Smooth muscle cell (in vitro differentiated cells): Measurements from ENCODE around the gene RRAGA. TPM values are rescaled to one million over a fixed set of nuclear protein-coding genes. Genes with fewer than 3 reads are reported as not detected.

Experiments used
- DNase-seq: peaks from one replicate; lab custom pipeline; 2025; ENCODE audit not compliant: unreplicated experiment; lab: John Stamatoyannopoulos, UW
- H2AFZ ChIP-seq: fragments of 200-600 bp; sonication (generic); 2 replicates; pipeline ENCODE4 v1.6.0; 2016; ENCODE audit warnings: antibody characterized with exemption, low read depth, mild to moderate bottlenecking
- H3F3A ChIP-seq: fragments of 200-600 bp; sonication (generic); 2 replicates; pipeline ENCODE4 v1.6.0; 2017; ENCODE audit warnings: antibody characterized with exemption, low read depth
- H3K27ac ChIP-seq: fragments of 200-600 bp; sonication (generic); 2 replicates; pipeline ENCODE4 v1.5.1; 2016; ENCODE audit warnings: low read depth, mild to moderate bottlenecking
- H3K27me3 ChIP-seq: fragments of 200-600 bp; sonication (generic); 2 replicates; pipeline ENCODE4 v1.6.1; 2016; ENCODE audit warnings: low read depth, mild to moderate bottlenecking
- H3K36me3 ChIP-seq: fragments of 200-600 bp; sonication (generic); 2 replicates; pipeline ENCODE4 v1.5.1; 2016; ENCODE audit warnings: low read depth
- H3K4me1 ChIP-seq: fragments of 200-600 bp; sonication (generic); 2 replicates; pipeline ENCODE4 v1.5.1; 2016; ENCODE audit warnings: low read depth
- H3K4me2 ChIP-seq: fragments of 200-600 bp; sonication (generic); 2 replicates; pipeline ENCODE4 v1.6.0; 2016; ENCODE audit warnings: mild to moderate bottlenecking
- H3K4me3 ChIP-seq: fragments of 200-600 bp; sonication (generic); 2 replicates; pipeline ENCODE4 v1.5.1; 2016; ENCODE audit warnings: mild to moderate bottlenecking
- H3K79me2 ChIP-seq: fragments of 200-600 bp; sonication (generic); 2 replicates; pipeline ENCODE4 v1.6.0; 2016; ENCODE audit warnings: low read depth, mild to moderate bottlenecking
- H3K9ac ChIP-seq: fragments of 200-600 bp; sonication (generic); 2 replicates; pipeline ENCODE4 v1.6.0; 2016; ENCODE audit warnings: low read depth
- H3K9me3 ChIP-seq: fragments of 200-600 bp; sonication (generic); replicated peaks from 2 replicates; pipeline ENCODE4 v1.5.1; 2016; ENCODE audit warnings: low read depth
- H4K20me1 ChIP-seq: fragments of 200-600 bp; sonication (generic); 2 replicates; pipeline ENCODE4 v1.6.0; 2016; ENCODE audit warnings: low read depth
- WGBS: methylation state at CpG from one replicate; pipeline ENCODE4 v1.1.7; 2016; ENCODE audit warnings: low lambda C conversion rate; 5-methylcytosine and 5-hydroxymethylcytosine counted together
- polyA plus RNA-seq: library from polyadenylated mRNA; unstranded; fragments of >200 nt; fragmentation: Nextera tagmentation; extraction: Ambion mirVana; gene quantifications from 2 replicates; pipeline ENCODE4 v1.2.1, GENCODE V29; 2016
- total RNA-seq: library from RNA; depleted of rRNA; stranded (reverse); fragments of >200 nt; gene quantifications from 2 replicates; pipeline ENCODE4 v1.2.3, GENCODE V29; 2014
- TF ChIP-seq, protein P1 (sequence below): fragments of 200-600 bp; sonication (generic); IDR thresholded peaks from 2 replicates; pipeline ENCODE4 v1.5.1; 2017; ENCODE audit warnings: borderline replicate concordance, mild to moderate bottlenecking, antibody characterized with exemption; ENCODE audit not compliant: insufficient read depth, poor library complexity, severe bottlenecking

The RRAGA gene
- total and polyA plus RNA-seq, 2 experiments from 2014 or later = 101 to 139 TPM

- Histone ChIP-seq H3K4me2 (peak overlapping the region; percentile 88), H3K79me2 (peaks cover 33% of the 10 kb centered on the region), H4K20me1 (peaks cover 35% of the 10 kb centered on the region), H3K4me3 (peak overlapping the region; percentile 73), H3K27ac (peak overlapping the region; percentile 83), H3K36me3 (no peaks in the 10 kb centered on the region), H2AFZ (peak overlapping the region; percentile 92), H3K9me3 (no peaks in the 10 kb centered on the region), H3K9ac (peak overlapping the region; percentile 87), H3K4me1 (peaks cover 15% of the 10 kb centered on the region), H3F3A (peaks cover 14% of the 10 kb centered on the region), H3K27me3 (no peaks in the 10 kb centered on the region)
- 2% methylated on average over 33 of the region's 33 CpGs for WGBS
- TF ChIP-seq, protein P1, sequence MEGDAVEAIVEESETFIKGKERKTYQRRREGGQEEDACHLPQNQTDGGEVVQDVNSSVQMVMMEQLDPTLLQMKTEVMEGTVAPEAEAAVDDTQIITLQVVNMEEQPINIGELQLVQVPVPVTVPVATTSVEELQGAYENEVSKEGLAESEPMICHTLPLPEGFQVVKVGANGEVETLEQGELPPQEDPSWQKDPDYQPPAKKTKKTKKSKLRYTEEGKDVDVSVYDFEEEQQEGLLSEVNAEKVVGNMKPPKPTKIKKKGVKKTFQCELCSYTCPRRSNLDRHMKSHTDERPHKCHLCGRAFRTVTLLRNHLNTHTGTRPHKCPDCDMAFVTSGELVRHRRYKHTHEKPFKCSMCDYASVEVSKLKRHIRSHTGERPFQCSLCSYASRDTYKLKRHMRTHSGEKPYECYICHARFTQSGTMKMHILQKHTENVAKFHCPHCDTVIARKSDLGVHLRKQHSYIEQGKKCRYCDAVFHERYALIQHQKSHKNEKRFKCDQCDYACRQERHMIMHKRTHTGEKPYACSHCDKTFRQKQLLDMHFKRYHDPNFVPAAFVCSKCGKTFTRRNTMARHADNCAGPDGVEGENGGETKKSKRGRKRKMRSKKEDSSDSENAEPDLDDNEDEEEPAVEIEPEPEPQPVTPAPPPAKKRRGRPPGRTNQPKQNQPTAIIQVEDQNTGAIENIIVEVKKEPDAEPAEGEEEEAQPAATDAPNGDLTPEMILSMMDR = no peak
- DNase-seq = no peak
Measured at GRCh38 chr9:19049917-19050636, 850 bp downstream of the RRAGA start.

GRCh38 chr9:19050637-19051591 is 1.7 kb downstream of the RRAGA start:
- Histone ChIP-seq H3K36me3 (no peaks in the 10 kb centered on the region), H3K79me2 (peaks cover 33% of the 10 kb centered on the region), H3K4me1 (peaks cover 15% of the 10 kb centered on the region), H3F3A (peaks cover 14% of the 10 kb centered on the region), H3K27me3 (no peaks in the 10 kb centered on the region), H3K4me2 (peak overlapping the region; percentile 88), H3K9me3 (no peaks in the 10 kb centered on the region), H3K9ac (peak overlapping the region; percentile 87), H3K4me3 (peak overlapping the region; percentile 73), H2AFZ (no peak overlapping the region), H4K20me1 (peaks cover 35% of the 10 kb centered on the region), H3K27ac (peak overlapping the region; percentile 83)
- DNase-seq = no peak
- TF ChIP-seq, protein P1 = no peak
- WGBS = 58% methylated on average over 12 of the region's 12 CpGs

DNA sequence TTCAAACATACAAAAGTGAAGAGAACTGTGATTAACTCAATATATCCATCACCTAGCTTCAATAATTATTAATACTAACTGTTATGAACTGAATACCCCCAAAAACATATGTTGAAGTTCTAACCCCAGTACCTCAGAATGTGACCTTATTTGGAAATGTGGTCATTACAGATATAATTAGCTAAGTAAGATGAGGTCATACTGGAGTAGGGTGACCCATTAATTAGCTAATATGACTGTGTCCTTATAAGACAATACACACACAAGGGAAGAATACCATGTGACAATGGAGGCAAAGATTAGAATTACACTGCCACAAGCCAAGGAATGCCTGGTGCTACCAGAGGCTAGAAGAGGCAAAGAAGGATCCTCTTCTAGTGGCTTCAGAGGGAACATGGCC is 7.8 kb downstream of the RRAGA start:
- Histone ChIP-seq H4K20me1 (peaks cover 14% of the 10 kb centered on the region), H3K36me3 (peaks cover 9% of the 10 kb centered on the region), H2AFZ (no peak overlapping the region), H3F3A (no peaks in the 10 kb centered on the region), H3K4me1 (no peaks in the 10 kb centered on the region), H3K4me2 (no peak overlapping the region), H3K4me3 (no peak overlapping the region), H3K27ac (no peak overlapping the region), H3K9me3 (no peaks in the 10 kb centered on the region), H3K79me2 (peaks cover 10% of the 10 kb centered on the region), H3K27me3 (no peaks in the 10 kb centered on the region), H3K9ac (no peak overlapping the region)
- no peak for DNase-seq
- TF ChIP-seq, protein P1 = no peak
